NOMO-1 treated with DMSO at 0.1 percent for 48 hours (cell line): ENCODE data around the gene PUM1.
"Not testable (repeated sequence)": the region's sequence is repeated elsewhere in the genome, so short reads cannot be mapped to it uniquely, and the experiment has no call there.

Experiments used
- DNase-seq: peaks from one replicate; lab custom pipeline; 2025; ENCODE audit not compliant: unreplicated experiment; lab: John Stamatoyannopoulos, UW

Gene PUM1, protein sequence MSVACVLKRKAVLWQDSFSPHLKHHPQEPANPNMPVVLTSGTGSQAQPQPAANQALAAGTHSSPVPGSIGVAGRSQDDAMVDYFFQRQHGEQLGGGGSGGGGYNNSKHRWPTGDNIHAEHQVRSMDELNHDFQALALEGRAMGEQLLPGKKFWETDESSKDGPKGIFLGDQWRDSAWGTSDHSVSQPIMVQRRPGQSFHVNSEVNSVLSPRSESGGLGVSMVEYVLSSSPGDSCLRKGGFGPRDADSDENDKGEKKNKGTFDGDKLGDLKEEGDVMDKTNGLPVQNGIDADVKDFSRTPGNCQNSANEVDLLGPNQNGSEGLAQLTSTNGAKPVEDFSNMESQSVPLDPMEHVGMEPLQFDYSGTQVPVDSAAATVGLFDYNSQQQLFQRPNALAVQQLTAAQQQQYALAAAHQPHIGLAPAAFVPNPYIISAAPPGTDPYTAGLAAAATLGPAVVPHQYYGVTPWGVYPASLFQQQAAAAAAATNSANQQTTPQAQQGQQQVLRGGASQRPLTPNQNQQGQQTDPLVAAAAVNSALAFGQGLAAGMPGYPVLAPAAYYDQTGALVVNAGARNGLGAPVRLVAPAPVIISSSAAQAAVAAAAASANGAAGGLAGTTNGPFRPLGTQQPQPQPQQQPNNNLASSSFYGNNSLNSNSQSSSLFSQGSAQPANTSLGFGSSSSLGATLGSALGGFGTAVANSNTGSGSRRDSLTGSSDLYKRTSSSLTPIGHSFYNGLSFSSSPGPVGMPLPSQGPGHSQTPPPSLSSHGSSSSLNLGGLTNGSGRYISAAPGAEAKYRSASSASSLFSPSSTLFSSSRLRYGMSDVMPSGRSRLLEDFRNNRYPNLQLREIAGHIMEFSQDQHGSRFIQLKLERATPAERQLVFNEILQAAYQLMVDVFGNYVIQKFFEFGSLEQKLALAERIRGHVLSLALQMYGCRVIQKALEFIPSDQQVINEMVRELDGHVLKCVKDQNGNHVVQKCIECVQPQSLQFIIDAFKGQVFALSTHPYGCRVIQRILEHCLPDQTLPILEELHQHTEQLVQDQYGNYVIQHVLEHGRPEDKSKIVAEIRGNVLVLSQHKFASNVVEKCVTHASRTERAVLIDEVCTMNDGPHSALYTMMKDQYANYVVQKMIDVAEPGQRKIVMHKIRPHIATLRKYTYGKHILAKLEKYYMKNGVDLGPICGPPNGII

DNA sequence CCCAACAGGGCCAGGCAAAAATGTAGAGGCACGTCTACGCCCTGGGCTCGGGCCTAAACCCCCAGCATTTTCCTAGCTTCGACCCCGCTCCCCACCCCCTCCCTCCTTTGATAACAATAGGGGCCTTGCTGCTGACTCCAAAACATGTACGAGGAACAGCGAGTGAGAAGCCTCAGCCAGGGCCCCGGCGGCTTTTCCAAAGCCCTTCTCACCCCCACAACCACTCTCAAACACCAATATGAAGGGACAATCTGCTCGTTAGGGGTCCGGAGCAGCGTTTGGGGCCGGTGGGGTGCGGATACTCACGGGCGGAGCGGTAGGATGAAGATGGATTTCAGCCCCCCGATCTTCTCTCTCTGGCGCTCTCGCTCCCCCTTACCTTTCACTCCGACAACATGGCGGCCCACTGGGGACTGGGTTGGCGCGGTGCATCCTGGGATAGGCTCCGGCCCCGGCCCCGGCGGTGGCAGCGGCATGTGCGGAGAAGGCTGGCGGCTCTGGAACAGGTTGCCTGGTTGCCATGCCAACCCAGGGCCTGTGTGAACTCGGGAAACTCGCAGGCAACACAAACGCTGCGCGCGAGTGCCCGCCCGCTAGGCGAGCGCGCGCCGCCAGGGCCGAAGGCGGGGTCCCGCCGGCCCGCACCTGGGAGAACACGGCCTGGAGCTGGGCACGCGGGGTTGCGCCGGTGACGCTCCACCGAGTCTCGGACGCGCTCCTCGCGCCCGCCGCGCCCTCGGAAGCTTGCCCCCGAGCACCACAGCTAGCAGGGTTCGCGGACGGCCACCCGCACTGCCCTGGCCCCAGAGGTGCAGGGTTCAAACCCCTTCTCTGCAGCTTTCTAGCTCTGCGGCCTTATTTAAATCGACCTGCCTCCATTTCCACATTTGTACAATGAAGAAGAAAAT lies at the start of gene PUM1:
Gene PUM1, minus strand, starts transcription at position 408 of the 908 bp plus-strand sequence. CDS start 6,151 bp downstream, outside the sequence.
- DNase-seq, result peak; percentile 97

DNA sequence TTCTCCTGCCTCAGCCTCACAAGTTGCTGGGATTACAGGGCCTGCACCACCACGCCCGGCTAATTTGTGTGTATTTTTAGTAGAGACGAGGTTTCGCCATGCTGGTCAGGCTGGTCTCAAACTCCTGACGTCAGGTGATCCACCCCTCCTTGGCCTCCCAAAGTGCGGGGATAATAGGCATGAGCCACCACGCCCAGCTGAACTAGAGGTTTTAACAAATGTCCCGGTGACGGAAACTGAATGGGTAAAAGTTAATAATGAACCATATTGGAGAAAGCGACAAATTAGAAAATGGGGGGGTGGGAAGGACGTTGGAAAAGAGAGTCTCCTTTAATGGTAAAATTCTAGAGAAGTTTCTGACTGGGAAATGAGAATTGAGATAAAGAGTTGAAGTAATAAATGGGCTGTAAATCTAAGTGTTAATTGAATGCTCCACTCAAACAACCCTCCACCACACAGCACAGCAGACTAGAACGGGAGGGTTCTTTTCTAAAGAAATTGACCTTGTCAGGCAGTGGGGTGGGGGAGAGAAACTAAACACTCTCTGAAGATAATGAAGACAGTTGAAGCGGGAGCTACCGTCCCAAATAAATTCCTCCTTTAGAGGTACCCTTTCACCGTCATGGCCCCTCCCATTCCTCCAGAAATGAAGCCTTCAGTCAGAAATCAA lies 46.9 kb upstream of the PUM1 start:
- DNase-seq, result no peak

DNA sequence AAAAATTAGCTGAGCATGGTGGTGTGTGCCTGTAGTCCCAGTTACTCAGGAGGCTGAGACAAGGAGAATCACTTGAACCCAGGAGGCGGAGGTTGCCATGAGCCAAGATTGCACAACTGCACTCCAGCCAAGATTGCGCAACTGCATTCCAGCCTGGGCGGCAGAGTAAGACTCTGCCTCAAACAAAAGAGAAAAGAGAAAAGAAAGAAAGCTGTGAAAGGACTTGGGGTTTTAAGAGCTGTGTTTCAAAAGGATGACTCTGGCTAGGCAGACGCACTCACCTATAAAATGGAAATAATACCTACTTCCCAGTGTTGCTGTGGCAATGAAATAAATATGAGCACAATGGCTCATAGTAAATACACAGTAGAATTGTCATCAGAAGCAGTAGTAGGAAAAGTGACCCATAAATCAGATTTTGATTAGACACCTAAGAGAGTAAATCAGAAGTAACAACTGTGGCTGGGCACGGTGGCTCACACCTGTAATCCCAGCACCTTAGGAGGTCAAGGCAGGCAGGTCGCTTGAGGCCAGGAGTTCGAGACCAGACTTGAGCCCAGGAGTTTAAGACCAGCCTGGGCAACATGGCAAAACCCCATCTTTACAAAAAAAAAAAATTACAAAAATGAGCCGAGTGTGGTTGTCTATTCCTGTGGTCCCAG lies 45.9 kb upstream of the PUM1 start:
- peak; percentile 49 for DNase-seq

DNA sequence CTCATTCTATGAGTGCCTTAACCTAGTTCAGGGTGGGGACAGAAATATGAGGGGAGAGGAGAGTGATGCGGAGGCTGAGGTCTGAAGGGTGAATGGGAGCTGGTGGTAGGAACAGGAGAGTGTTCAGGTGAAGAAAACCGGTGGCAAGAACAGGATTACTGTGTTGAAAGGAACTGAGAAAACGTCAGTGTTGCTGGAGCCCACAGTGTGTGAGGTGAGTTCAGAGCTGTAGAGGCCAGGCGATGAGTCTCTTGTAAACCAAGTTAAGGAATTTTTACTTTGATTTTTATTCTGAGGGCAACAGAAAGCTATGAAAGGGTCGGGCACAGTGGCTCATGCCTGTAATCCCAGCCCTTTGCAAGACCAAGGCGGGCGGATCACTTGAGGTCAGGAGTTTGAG lies 45.3 kb upstream of the PUM1 start:
- no peak for DNase-seq

DNA sequence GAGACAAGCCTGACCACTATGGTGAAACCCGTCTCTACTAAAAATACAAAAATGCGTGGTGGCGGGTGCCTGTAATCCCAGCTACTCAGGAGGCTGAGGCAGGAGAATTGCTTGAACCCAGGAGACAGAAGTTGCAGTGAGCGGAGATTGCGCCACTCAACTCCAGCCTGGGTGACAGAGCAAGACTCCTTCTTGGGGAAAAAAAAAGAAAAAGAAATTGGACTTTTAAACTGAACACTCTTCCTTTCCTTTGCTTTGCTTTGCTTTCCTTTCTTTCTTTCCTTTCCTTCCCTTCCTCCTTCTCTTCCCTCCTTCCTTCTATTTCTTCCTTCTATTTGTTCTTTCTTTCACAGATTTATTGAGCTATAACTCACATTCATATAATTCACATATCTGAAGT lies 43.3 kb upstream of the PUM1 start:
- DNase-seq, result no peak

DNA sequence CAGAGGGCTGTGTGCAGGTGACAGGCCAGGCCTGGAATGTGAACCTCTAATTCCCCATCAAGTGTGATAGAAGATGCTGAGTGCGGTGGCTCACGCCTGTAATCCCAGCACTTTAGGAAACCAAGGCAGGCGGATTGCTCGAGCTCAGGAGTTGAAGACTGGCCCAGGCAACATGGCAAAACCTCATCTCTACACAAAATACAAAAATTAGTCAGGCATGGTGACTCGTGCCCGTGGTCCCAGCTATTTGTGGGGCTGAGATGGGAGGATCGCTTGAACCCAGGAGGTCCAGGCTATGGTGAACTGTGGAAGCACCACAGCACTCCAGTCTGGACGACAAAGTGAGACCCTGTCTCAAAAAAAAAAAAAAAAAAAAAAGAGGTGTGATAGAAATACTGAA lies 40.1 kb upstream of the PUM1 start:
- no peak for DNase-seq

DNA sequence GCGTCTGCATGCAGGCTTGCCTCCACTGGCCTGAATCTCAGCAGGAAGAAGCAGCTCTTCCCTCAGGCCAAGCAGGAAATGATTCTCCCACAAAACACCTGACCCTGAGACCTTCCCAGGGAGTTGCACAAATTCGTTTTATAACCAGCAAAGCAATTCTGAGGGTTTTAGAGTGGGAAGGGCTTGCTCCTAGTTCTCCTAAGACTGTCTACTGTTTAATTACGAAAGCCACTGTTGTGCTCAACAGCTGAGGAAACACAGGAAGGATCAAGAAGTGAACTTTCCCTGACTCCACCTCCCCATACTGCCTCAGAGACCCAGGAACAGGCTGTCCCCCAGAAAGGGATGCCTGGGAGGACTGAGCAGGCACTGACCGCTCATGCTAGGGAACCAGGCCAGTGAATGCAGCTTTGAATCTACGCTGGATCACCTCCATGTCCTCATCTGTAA lies 37.0 kb upstream of the PUM1 start:
- no peak for DNase-seq

DNA sequence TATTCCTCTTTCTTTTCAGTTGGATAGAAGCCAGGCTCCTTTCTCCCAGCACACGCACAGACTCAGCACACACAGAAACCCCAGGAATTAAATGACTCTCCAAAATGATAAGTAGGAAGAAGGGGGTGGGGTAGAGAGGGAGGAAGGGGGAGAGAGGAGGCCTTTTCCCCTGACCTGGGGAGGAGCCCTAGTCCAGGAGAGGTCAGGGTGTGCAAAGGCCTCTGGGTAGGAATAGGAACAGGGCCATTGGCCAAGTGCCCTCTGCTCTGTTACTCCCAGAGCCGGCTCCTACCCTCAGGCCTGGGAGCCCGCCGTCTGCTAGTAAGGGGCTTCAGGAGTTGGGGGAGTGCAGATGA lies 35.6 kb upstream of the PUM1 start:
- DNase-seq, result no peak

DNA sequence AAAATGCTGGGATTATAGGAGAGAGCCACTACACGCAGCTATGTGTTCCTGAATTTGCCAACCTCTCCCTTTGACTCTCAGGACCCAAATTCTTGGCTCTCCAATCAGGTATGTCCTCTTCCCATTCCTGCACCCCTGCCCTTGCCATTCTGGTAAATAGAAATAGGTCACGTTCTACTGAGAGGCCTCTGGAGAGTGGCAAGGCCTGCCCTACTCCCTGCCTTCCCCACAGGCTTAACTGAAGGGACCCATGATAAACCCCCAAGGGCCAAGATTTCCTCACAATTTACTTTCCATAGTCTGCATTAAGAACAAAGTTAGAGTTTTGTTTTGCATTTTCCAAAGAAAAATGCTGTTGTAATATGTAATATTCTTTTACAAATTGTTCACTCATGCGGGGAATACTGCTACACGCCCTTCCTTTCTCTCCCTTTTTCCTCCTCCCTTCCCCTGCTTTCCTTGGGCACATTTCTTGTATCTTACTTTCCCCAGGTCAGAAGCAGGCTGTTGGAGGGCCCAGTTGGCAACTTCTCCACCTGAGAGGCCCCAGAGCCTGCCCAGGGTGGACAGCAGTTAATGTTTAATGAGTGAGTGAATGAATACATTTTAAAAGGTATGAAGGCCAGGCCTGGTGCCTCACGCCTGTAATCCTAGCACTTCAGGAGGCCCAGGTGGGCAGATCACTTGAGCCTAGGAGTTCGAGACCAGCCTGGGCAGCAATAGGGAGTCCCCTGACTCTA lies 33.9 kb upstream of the PUM1 start:
- no peak for DNase-seq

DNA sequence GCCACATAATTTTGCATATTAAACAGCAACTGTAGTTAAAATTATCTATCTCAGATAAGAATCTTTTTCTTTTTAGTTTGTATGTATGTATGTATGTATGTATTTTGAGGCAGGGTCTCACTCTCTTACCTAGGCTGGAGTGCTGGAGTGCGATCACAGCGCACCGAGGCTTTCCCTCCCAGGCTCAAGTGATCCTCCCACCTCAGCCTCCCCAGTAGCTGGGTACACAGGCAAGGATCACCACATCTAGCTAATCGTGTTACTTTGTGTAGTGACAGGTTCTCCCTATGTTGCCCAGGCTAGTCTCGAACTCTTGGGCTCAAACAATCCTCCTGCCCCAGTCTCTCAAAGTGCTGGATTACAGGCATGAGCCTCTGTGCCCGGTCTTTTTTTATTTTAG lies 30.5 kb upstream of the PUM1 start:
- no peak for DNase-seq

DNA sequence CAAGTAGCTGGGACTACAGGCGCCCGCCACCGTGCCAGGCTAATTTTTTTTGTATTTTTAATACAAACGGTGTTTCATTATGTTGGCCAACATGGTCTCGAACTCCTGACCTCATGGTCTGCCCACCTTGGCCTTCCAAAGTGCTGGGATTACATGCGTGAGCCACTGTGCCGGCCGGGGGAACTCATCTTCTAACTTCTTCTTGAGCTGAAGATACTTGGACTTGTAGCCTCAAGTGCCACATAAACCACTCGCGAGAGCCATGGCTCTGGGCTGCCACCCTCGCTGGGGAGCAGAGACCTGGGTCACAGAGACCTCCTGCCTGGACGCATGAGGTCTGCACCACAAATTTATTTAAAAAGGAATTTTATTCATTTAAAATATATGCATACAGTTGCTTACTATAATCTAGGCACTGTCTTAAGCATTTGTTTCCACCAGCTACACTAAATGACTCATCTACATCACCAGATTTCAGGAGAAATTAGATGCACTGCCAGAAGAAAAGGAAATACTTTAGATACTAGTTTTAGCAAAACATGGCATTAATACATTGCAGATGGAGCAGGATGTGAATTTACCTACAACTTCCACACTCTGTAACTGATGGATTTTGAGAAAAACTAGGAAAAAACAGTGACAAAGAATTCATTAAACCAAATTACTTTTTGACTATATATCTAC lies 29.9 kb upstream of the PUM1 start:
- DNase-seq, result no peak

DNA sequence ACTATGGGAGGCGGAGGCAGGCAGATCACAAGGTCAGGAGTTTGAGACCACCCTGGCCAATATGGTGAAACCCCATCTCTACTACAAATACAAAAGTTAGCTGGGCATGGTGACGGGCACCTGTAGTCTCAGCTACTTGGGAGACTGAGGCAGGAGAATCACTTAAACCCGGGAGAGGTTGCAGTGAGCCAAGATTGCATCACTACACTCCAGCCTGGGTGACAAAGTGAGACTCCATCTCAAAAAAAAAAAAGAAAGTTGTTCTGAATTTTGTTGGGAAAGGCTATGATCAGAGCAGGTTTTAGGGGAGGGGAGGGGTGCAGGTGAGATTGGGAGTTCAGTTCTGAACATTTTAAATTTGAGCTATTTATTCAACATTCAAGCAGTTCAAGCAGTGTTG lies 22.6 kb upstream of the PUM1 start:
- not testable (repeated sequence) for DNase-seq

DNA sequence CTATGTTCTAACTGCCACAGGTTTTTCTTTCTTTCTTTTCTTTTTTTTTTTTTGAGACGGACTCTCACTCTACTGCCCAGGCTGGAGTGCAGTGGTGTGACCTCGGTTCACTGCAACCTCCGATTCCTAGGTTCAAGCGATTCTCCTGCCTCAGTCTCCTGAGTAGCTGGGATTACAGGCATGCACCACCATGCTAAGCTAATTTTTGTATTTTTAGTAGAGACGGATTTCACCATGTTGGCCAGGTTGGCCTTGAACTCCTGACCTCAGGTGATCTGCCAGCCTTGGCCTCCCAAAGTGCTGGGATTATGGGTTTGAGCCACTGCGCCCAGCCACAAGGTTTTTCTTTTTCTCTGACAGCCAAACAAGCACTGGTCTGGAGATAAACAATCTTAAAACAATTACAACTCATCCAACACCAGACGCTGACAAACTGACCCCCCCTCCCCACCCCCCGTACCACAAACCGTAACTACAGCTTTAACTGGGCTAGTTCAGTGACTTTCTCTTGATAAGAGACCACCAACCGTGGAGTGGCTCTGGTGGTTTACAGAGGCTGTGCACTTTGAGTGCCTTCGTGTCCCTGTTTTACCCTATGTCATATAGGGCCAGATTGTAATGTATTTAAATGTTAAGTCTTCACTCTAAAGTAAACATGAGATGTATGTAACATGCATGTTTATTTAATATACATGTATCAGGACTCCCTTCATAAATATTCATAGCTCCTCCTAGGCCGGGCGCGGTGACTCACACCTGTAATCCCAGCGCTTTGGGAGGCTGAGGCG lies 19.5 kb upstream of the PUM1 start:
- no peak for DNase-seq

DNA sequence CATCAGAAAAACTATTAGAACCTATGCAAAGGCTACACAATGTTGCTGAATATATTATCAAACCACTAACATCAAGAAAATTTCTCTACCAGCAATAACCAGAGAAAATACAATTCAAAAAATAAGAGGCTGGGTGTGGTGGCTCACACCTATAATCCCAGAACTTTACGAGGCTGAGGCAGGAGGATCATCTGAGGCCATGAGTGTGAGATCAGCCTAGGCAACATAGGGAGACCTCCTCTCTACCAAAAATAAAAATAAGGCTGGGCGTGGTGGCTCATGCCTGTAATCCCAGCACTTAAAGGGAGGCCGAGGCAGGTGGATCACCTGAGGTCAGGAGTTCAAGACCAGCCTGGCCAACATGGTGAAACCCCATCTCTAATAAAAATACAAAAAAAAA lies 16.9 kb upstream of the PUM1 start:
- DNase-seq, result no peak

DNA sequence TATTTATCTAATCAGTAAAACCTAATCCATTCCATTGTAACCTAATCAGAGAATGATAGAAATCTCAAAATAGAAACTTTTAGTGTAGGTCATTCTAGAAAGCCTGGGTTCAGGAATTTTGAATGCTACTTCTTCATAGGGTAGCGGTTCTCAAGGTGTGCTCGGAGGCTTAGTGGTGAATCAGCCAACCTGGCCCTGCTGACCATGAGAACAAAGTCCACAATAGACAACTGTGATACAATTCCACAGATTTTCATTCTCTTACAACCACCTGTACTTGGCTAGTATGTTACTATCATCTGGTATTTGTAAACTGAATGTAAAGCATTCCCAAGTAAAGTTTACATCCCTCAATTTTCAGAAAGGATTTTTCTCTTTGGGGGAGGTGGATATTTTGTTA lies 7.5 kb upstream of the PUM1 start:
- no peak for DNase-seq

DNA sequence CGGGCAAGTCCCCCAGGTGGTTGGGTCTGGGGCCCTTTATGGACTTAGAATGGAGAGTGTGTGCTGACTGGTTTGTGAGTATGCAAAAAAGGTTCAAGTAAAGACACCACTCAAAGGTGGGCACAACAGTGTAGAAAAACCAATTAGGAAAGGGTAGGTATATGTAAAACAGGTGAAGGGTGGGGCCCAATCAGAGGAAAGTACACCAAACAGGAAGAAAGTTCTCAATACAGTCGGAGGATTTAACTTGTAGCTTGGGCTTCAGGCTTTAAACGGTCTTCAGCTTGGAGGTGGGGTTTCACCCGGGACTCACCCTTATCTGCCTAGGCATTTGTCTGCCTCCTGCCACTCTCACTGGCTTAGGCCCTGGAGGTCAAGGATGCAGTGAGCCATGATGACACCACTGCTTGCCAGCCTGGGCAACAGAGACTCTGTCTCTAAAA lies 6.8 kb upstream of the PUM1 start:
- no peak for DNase-seq

DNA sequence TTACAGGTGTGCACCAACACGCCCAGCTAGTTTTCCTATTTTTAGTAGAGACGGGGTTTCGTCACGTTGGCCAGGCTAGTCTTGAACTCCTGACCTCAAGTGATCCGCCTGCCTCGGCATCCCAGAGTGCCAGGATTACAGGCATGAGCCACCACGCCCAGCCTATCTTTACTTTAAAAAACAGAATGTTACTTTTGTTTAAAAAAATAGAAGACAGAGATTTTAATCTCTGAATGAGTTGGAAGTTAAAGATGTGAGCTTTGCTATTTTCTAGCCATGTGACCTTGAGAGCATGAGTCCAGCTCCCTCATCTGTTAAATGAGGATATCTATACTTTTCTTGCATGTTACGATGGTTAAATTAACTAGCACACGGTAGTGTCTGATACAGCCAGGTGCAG lies 3.9 kb upstream of the PUM1 start:
- no peak for DNase-seq
